COLO668 (cell line): ENCODE measurements around the gene IL18BP.
A peak's percentile ranks its signal among the peaks of the same experiment; 100 is the strongest.

Experiments used
- DNase-seq: peaks from one replicate; lab custom pipeline; 2025; ENCODE audit not compliant: unreplicated experiment; lab: John Stamatoyannopoulos, UW

The IL18BP gene

GRCh38 chr11:71996517-71996916 is 2.2 kb upstream of the IL18BP start:
- DNase-seq: no peak

GRCh38 chr11:71996946-71997345 is 1.8 kb upstream of the IL18BP start:
- DNase-seq: no peak

GRCh38 chr11:71997594-71997993 is 1.1 kb upstream of the IL18BP start:
- DNase-seq: no peak

GRCh38 chr11:71998061-71998460 is 648 bp upstream of the IL18BP start:
- no peak for DNase-seq

GRCh38 chr11:71999362-71999761 is 653 bp downstream of the IL18BP start:
- no peak for DNase-seq

GRCh38 chr11:71999798-72000197 is 1.1 kb downstream of the IL18BP start:
- no peak for DNase-seq

GRCh38 chr11:72000202-72000867 is 1.6 kb downstream of the IL18BP start:
- no peak for DNase-seq

- DNase-seq: no peak
Measured at GRCh38 chr11:72001285-72001684, 2.6 kb downstream of the IL18BP start.

GRCh38 chr11:72001834-72002591 is 3.3 kb downstream of the IL18BP start:
- no peak for DNase-seq

GRCh38 chr11:72002841-72003775 is 4.4 kb downstream of the IL18BP start:
- no peak for DNase-seq

- no peak for DNase-seq
Measured at GRCh38 chr11:72003776-72004171, 5.1 kb downstream of the IL18BP start.

- DNase-seq: no peak
Measured at GRCh38 chr11:72004515-72005346, 6.0 kb downstream of the IL18BP start.

- peak; percentile 17 for DNase-seq
Measured at GRCh38 chr11:72005347-72006260, 6.9 kb downstream of the IL18BP start.

GRCh38 chr11:72006309-72007088 is 7.8 kb downstream of the IL18BP start:
- no peak for DNase-seq

GRCh38 chr11:72007089-72007476 is 8.4 kb downstream of the IL18BP start:
- no peak for DNase-seq

GRCh38 chr11:72007587-72007986 is 8.9 kb downstream of the IL18BP start:
- no peak for DNase-seq

- DNase-seq: no peak
Measured at GRCh38 chr11:72008728-72009127, 10.0 kb downstream of the IL18BP start.

- DNase-seq: no peak
Measured at GRCh38 chr11:72009156-72009555, 10.4 kb downstream of the IL18BP start.
